OCI-LY7 (cell line): ENCODE results near the gene SPECC1.

Experiments
- CTCF ChIP-seq: fragments of 200-600 bp; sonication (generic); conservative IDR thresholded peaks from 2 replicates; pipeline ENCODE4 v1.5.1; 2014; ENCODE audit warnings: mild to moderate bottlenecking, antibody characterized with exemption, low read length, moderate library complexity, mixed read lengths
- EZH2phosphoT487 ChIP-seq: fragments of 200-600 bp; sonication (generic); IDR thresholded peaks from 2 replicates; pipeline ENCODE4 v1.6.1; 2018; ENCODE audit warnings: low read depth, borderline replicate concordance, mild to moderate bottlenecking, mixed run types, antibody characterized with exemption, low read length, moderate library complexity, mixed read lengths

- TF ChIP-seq CTCF (no peak), EZH2phosphoT487 (no peak)
Measured at GRCh38 chr17:20213449-20213848, 204.3 kb downstream of the SPECC1 start.
